GM12873 (cell line): ENCODE results near the gene ALG6.

Experiments
- CTCF ChIP-seq: IDR thresholded peaks from 2 replicates; pipeline ENCODE4 v1.5.1; 2012; ENCODE audit warnings: low read depth, mild to moderate bottlenecking, moderate library complexity, low read length, control low read depth; ENCODE audit not compliant: insufficient read depth; ENCODE audit errors: missing control alignments

The ALG6 gene

GRCh38 chr1:63480057-63480456, 112.6 kb downstream of the ALG6 start:
- no peak for TF ChIP-seq CTCF

GRCh38 chr1:63486629-63487028, 119.2 kb downstream of the ALG6 start:
- TF ChIP-seq CTCF = no peak

GRCh38 chr1:63487336-63488065, 120.1 kb downstream of the ALG6 start:
- TF ChIP-seq CTCF = no peak
